Measurements from ENCODE around the gene NACC2. TPM values are rescaled to one million over a fixed set of nuclear protein-coding genes. Genes with fewer than 3 reads are reported as not detected.

Gene NACC2, protein sequence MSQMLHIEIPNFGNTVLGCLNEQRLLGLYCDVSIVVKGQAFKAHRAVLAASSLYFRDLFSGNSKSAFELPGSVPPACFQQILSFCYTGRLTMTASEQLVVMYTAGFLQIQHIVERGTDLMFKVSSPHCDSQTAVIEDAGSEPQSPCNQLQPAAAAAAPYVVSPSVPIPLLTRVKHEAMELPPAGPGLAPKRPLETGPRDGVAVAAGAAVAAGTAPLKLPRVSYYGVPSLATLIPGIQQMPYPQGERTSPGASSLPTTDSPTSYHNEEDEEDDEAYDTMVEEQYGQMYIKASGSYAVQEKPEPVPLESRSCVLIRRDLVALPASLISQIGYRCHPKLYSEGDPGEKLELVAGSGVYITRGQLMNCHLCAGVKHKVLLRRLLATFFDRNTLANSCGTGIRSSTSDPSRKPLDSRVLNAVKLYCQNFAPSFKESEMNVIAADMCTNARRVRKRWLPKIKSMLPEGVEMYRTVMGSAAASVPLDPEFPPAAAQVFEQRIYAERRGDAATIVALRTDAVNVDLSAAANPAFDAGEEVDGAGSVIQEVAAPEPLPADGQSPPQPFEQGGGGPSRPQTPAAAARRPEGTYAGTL
- 10 to 100 TPM; 17.0 to 34.9 (median 26.5) TPM for total RNA-seq
- polyA plus RNA-seq, result 1 to 10 TPM; 2.1 to 7.9 (median 2.4) TPM
- long read RNA-seq, donor 1, full-length matches to known transcripts, result 3 of 3 reads
- long read RNA-seq, donor 1, partial matches to known transcripts, result 0 of 3 reads
- long read RNA-seq, donor 1, other reads (novel, unspliced or antisense), result 0 of 3 reads
- long read RNA-seq, donor 2, full-length matches to known transcripts, result 3 of 3 reads
- long read RNA-seq, donor 2, partial matches to known transcripts, result 0 of 3 reads
- long read RNA-seq, donor 2, other reads (novel, unspliced or antisense), result 0 of 3 reads

- Histone ChIP-seq H3K36me3 (peaks cover 0 to 12% (median 0%) of the 10 kb centered on the region in 6 donors), H3K27ac (peak within 1 kb of the TSS; percentile 74 to 95 (median 92)), H3K4me3 (peak within 1 kb of the TSS; percentile 62 to 94 (median 84)), H3K9me3 (no peaks in the 10 kb centered on the region), H3K4me1 (peaks cover 24 to 69% (median 62%) of the 10 kb centered on the region in 6 donors), H3K27me3 (replicated peaks in 1 of 7) (peaks cover 0 to 53% (median 0%) of the 10 kb centered on the region in 7 donors)
- WGBS, 5 donors, result 1 to 3% (median 2%) methylated on average over 50 to 143 of the region's 143 CpGs
- TF ChIP-seq, protein P1, sequence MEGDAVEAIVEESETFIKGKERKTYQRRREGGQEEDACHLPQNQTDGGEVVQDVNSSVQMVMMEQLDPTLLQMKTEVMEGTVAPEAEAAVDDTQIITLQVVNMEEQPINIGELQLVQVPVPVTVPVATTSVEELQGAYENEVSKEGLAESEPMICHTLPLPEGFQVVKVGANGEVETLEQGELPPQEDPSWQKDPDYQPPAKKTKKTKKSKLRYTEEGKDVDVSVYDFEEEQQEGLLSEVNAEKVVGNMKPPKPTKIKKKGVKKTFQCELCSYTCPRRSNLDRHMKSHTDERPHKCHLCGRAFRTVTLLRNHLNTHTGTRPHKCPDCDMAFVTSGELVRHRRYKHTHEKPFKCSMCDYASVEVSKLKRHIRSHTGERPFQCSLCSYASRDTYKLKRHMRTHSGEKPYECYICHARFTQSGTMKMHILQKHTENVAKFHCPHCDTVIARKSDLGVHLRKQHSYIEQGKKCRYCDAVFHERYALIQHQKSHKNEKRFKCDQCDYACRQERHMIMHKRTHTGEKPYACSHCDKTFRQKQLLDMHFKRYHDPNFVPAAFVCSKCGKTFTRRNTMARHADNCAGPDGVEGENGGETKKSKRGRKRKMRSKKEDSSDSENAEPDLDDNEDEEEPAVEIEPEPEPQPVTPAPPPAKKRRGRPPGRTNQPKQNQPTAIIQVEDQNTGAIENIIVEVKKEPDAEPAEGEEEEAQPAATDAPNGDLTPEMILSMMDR (IDR thresholded peaks at IDR 0.05 in 8 of 11, conservative IDR thresholded peaks at IDR 0.05 in 3 of 11), result no peak
- TF ChIP-seq POLR2AphosphoS5 (IDR thresholded peaks at IDR 0.05) (peak; percentile 50 to 70 (median 68)), POLR2A (IDR thresholded peaks at IDR 0.05) (peak in 1 of 3 donors; percentile 42)
- intact Hi-C loops (cut with DNase I; ENCODE audit: low total_unique reads), result no loop called here
- DNase-seq, result peak; percentile 90
Measured at GRCh38 chr9:136095070-136096058, at the start of gene NACC2. NACC2 (minus strand) TSS chr9:136095289; CDS start chr9:136050521, 44,768 bp downstream.

DNA sequence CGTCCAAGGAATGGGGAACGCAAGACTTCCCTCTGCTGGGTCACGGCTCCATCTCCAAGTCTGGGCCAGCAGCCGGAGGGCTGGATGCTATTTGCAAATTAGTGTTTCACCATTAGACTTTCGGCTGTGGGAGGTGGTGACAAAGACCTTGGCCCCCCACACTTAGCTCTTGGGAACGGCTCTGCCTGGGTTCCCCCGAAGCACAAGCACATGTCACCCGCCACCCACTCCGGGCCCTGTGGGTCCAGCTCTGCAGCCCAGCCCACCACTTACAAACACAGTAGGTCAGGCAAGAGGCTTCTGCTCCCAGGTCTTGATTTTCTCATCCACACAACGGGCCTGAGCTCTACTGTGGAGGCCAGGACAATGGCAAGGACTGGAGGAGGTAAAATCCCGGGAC lies 49.4 kb upstream of the NACC2 start:
- no peak for DNase-seq
- Histone ChIP-seq H3K36me3 (no peaks in the 10 kb centered on the region), H3K4me1 (no peaks in the 10 kb centered on the region), H3K27me3 (replicated peaks in 1 of 7) (peaks cover 0 to 77% (median 44%) of the 10 kb centered on the region in 7 donors), H3K27ac (no peak overlapping the region), H3K9me3 (no peaks in the 10 kb centered on the region), H3K4me3 (no peak overlapping the region)
- TF ChIP-seq POLR2AphosphoS5 (IDR thresholded peaks at IDR 0.05) (no peak), POLR2A (IDR thresholded peaks at IDR 0.05) (no peak)
- TF ChIP-seq, protein P1 (IDR thresholded peaks at IDR 0.05 in 8 of 11, conservative IDR thresholded peaks at IDR 0.05 in 3 of 11), result no peak
- intact Hi-C loops (cut with DNase I; ENCODE audit: low total_unique reads), result no loop called here
- 80 to 92% (median 83%) methylated on average over 10 to 11 of the region's 11 CpGs for WGBS, 5 donors

DNA sequence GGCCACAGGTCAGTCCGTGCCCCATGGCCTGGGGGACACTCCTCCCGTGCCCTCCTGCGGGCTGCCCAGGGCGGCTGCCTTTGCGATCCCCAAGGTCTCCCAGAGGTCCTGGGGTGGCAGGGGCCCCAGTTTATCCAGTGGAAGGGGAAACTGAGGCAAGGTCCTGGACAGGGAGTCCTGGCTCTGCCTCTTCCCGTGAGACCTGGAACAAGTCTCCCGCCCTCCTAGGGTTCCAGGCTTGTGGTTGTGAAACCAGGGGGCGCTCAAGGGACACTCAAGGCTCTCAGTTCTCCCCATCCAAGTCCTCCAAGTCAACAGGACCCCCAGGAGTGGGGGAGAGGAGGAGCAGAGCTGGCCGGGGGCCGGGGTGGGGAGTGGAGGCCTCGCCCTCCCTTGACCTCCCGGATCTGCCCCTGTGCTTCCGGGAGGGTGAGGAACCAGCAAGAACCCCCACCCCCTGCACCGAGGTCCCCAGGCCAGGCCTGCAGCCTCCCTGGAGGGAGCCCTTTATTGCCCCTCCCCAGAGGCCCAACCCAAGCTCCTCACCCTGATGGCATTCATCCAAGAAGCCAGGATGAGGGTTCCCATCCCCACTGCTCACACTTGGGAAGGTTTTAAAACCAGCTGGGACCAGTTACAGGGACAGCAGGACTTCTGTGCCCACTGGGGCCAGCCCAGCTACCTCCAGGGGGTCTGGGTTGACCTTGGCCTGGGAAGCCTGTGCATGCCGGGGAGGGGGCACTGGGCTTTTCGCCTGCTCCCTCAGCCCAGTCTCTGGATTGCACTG lies 48.3 kb upstream of the NACC2 start:
- intact Hi-C loops (cut with DNase I; ENCODE audit: low total_unique reads), result no loop called here
- WGBS, 5 donors, result 16 to 57% (median 45%) methylated on average over 8 to 16 of the region's 16 CpGs
- Histone ChIP-seq H3K36me3 (no peaks in the 10 kb centered on the region), H3K4me1 (peaks cover 0 to 3% (median 0%) of the 10 kb centered on the region in 6 donors), H3K27me3 (replicated peaks in 1 of 7) (peaks cover 0 to 79% (median 48%) of the 10 kb centered on the region in 7 donors), H3K27ac (no peak overlapping the region), H3K9me3 (no peaks in the 10 kb centered on the region), H3K4me3 (no peak overlapping the region)
- TF ChIP-seq POLR2AphosphoS5 (IDR thresholded peaks at IDR 0.05), result no peak
- no peak for TF ChIP-seq POLR2A (IDR thresholded peaks at IDR 0.05)
- TF ChIP-seq, protein P1 (IDR thresholded peaks at IDR 0.05 in 8 of 11, conservative IDR thresholded peaks at IDR 0.05 in 3 of 11), result peak in 6 of 11 experiments; percentile 18 to 39 (median 27)
- no peak for DNase-seq
